ENCODE results near the gene MRPL53.

GRCh38 chr2:74464406-74464805 is 8.1 kb downstream of the MRPL53 start:
- TF ChIP-seq CTCF (IDR thresholded peaks at IDR 0.05 in 4 of 5, conservative IDR thresholded peaks at IDR 0.05 in 1 of 5) (no peak), POLR2A (IDR thresholded peaks at IDR 0.05) (no peak)

Data from gastrocnemius medialis (tissue), 4 donors.